Stimulated activated naive CD8-positive, alpha-beta T cell treated with anti-CD3 and anti-CD28 coated beads, Interleukin-15, Interleukin-2, amounts not matched to agents 100 ng/mL and 50 ng/mL, for 24 hours (primary cell): ENCODE results near the gene LPIN3.

Experiments used
- H3K27ac Mint-ChIP-seq: one replicate; pipeline ENCODE4 v1.8.0; 2021; ENCODE audit warnings: mild to moderate bottlenecking, mixed read lengths
- H3K27me3 Mint-ChIP-seq: one replicate; pipeline ENCODE4 v1.8.0; 2021; ENCODE audit warnings: mixed read lengths
- H3K36me3 Mint-ChIP-seq: one replicate; pipeline ENCODE4 v1.8.0; 2021; ENCODE audit warnings: low read depth, mixed read lengths
- H3K4me1 Mint-ChIP-seq: one replicate; pipeline ENCODE4 v1.8.0; 2021; ENCODE audit warnings: low read depth, mixed read lengths
- H3K4me3 Mint-ChIP-seq: one replicate; pipeline ENCODE4 v1.8.0; 2021; ENCODE audit warnings: mild to moderate bottlenecking, mixed read lengths
- H3K9me3 Mint-ChIP-seq: one replicate; pipeline ENCODE4 v1.8.0; 2021; ENCODE audit warnings: mixed read lengths

Gene LPIN3

DNA sequence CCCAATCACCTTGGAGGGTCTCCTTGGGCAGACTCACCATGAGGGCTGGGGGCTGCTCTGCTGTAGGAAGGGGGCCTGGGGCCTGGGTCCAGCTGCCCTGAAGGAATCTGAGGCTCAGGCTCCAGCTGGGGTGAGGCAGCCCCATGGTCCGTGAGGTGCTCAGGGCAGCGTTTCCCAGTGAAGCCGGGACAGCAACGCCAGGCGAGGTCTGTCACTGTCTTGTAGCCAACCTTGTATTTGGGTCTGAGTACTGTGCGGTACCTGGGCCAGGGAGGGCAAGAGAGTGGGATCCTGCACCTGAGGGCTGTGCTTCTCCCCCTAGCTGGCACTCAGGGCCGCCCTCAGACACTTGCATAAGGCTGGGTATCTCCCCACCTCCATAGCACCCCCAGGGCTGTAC lies 23.0 kb downstream of the LPIN3 start:
- Mint-ChIP-seq H3K4me3 (no peak overlapping the region), H3K27me3 (peaks cover 27% of the 10 kb centered on the region), H3K9me3 (no peaks in the 10 kb centered on the region), H3K36me3 (no peaks in the 10 kb centered on the region), H3K4me1 (peaks cover 7% of the 10 kb centered on the region), H3K27ac (no peak overlapping the region)

GRCh38 chr20:41364236-41364855 lies 23.7 kb downstream of the LPIN3 start:
- Mint-ChIP-seq H3K36me3 (no peaks in the 10 kb centered on the region), H3K9me3 (no peaks in the 10 kb centered on the region), H3K4me1 (peaks cover 7% of the 10 kb centered on the region), H3K4me3 (no peak overlapping the region), H3K27ac (no peak overlapping the region), H3K27me3 (peaks cover 32% of the 10 kb centered on the region)

DNA sequence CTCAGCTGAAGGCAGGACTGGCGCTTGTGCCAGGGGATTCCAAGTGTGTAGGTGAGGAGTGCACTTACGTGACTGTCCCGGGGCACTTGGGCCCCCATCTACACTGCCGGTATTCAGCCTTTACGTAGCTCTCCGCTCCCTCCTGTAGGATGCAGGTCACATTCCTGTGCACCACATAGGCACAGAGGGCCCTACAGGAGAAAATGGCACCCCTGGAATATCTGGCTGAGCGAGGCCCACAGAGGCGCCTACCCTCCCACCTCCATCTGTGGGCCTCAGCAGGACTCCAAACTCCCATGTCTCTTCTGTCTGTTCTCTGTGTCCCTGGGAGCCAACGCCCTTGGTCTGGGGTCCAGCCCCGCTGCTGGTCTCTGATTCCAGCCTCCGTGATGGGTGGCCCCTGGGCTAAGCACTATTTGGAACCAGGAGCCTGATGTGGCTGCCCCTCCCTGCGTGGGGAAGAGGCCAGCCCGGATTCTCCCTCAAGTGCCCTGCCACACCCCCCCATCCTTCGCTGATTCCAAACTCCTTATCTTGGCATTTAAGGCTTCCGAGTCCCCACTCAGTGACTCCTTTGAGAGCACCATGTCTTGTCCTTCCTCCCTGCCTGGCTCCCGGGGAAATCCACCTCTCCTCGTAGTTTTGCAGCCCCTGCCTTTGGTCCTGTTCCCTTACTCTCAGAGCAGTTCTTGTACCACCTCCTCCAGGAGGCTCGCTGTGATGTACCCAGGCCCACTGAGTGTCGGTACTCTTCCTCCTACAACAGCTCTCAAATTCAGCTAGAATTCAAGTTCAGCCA lies 24.5 kb downstream of the LPIN3 start:
- no peaks in the 10 kb centered on the region for H3K36me3 Mint-ChIP-seq

GRCh38 chr20:41365777-41366545 lies 25.3 kb downstream of the LPIN3 start:
- Mint-ChIP-seq H3K36me3 (no peaks in the 10 kb centered on the region), H3K4me1 (peaks cover 7% of the 10 kb centered on the region), H3K27me3 (peaks cover 40% of the 10 kb centered on the region), H3K27ac (no peak overlapping the region), H3K4me3 (no peak overlapping the region), H3K9me3 (peaks cover under 1% of the 10 kb centered on the region)

More for the DNA sequence above, 24.5 kb downstream of the LPIN3 start:
- H3K27ac Mint-ChIP-seq = no peak overlapping the region
- H3K4me1 Mint-ChIP-seq = peaks cover 7% of the 10 kb centered on the region
- H3K27me3 Mint-ChIP-seq = peaks cover 40% of the 10 kb centered on the region
- H3K4me3 Mint-ChIP-seq = no peak overlapping the region
- H3K9me3 Mint-ChIP-seq = no peaks in the 10 kb centered on the region

DNA sequence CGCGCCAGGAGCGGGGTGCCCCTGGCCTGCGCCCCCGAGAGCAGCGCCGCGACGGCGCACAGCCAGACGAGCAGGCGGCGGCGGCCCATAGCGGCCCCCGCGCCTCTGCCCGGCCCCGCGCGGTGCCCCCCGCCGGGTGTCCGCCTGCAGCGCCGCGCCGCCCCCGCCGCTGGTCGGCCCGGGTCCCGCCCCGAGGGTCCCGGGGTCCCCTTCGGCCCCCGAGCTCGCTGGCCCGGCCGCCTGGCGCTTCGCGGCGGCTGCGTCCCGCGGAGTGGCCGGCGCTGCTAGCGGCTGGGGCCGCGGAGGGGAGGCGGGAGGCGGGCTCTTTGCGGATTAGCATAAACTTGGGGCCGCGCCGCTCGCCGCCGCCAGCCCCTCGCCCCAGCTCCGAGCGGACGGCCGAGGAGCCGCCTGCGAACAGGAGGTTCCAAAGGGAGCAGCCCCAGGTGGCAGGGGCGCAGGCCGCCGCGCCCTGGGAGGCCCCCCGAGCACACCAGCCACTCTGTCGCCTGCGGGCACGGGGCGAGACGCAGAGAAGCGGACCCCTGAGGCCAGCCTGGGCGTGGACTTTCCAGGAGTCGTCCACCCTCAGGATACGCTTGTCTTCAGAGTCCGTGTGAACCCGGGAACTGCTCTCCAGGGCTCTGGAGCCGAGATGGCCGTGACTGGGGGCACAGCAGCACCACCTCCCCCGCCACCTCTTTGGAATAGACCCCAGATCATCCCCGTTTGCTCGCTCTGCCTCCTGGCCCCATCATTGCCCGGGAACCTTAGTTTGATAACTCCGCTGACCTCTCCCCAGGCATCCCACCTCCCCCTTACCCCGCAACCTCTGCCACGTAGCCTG lies 26.1 kb downstream of the LPIN3 start, which contains the start of gene EMILIN3:
Gene EMILIN3, minus strand, starts transcription at position 273 of the 847 bp plus-strand sequence. Its CDS starts 184 bp downstream, at position 89.
- Mint-ChIP-seq H3K36me3 (no peaks in the 10 kb centered on the region), H3K9me3 (peaks cover 5% of the 10 kb centered on the region), H3K4me1 (peaks cover 7% of the 10 kb centered on the region), H3K27me3 (peaks cover 46% of the 10 kb centered on the region), H3K27ac (no peak within 1 kb of the TSS), H3K4me3 (peak within 1 kb of the TSS; percentile 54)

- Mint-ChIP-seq H3K36me3 (no peaks in the 10 kb centered on the region), H3K4me3 (peak overlapping the region; percentile 54), H3K9me3 (peaks cover 5% of the 10 kb centered on the region), H3K4me1 (peaks cover 7% of the 10 kb centered on the region), H3K27ac (no peak overlapping the region), H3K27me3 (peaks cover 46% of the 10 kb centered on the region)
These were observed 26.7 kb downstream of the LPIN3 start for GRCh38 chr20:41367393-41367695.

DNA sequence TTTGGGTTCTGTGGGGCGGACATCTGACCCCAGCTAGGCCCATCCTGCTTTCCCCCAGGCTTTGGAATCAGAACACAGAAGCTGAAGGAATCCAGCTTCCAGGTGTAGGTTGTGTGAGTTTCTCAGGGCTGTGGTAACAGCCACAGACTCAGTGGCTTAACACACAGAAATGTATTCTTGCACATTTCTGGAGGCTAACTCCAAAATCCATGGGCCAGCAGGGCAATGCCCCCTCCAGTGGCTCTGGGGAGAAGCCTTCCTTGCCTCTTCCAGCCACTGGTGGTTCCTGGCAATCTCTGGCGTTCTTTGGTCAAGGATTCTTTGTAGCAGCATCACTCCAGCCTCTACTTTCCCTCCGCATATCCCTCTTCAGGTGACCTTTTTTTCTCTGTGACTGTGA lies 27.3 kb downstream of the LPIN3 start:
- peaks cover 50% of the 10 kb centered on the region for H3K27me3 Mint-ChIP-seq
- H3K4me3 Mint-ChIP-seq = no peak overlapping the region
- H3K9me3 Mint-ChIP-seq = peaks cover 5% of the 10 kb centered on the region
- no peaks in the 10 kb centered on the region for H3K36me3 Mint-ChIP-seq
- H3K27ac Mint-ChIP-seq = no peak overlapping the region
- H3K4me1 Mint-ChIP-seq = peaks cover 7% of the 10 kb centered on the region

- H3K27ac Mint-ChIP-seq = no peak overlapping the region
These were observed 29.1 kb downstream of the LPIN3 start for GRCh38 chr20:41369673-41370072.

DNA sequence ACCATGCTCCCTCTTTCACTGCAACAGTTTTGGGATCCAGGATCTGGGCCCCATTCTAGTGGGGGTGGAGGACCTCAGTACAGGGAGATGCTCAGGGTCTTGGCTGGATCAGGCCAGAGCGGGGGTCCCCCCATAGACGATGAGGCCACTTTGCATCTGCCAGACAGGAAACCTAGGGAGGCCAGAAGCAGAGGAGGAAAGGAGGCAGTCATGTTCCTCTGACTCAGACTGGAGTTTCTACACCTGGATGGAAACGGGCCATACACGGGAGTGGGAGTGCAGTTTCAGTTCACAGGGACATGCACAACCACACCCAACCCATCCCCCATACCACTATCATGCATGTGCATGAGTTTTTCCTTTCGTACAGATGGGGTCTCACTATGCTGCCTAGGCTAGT lies 29.6 kb downstream of the LPIN3 start:
- H3K9me3 Mint-ChIP-seq = peaks cover 5% of the 10 kb centered on the region
- peaks cover 7% of the 10 kb centered on the region for H3K4me1 Mint-ChIP-seq
- H3K36me3 Mint-ChIP-seq = no peaks in the 10 kb centered on the region
- no peak overlapping the region for H3K4me3 Mint-ChIP-seq
- no peak overlapping the region for H3K27ac Mint-ChIP-seq
- H3K27me3 Mint-ChIP-seq = peaks cover 53% of the 10 kb centered on the region

More at GRCh38 chr20:41369673-41370072, 29.1 kb downstream of the LPIN3 start:
- no peak overlapping the region for H3K4me3 Mint-ChIP-seq
- peaks cover 7% of the 10 kb centered on the region for H3K4me1 Mint-ChIP-seq
- peaks cover 5% of the 10 kb centered on the region for H3K9me3 Mint-ChIP-seq
- H3K27me3 Mint-ChIP-seq = peaks cover 58% of the 10 kb centered on the region
- no peaks in the 10 kb centered on the region for H3K36me3 Mint-ChIP-seq

DNA sequence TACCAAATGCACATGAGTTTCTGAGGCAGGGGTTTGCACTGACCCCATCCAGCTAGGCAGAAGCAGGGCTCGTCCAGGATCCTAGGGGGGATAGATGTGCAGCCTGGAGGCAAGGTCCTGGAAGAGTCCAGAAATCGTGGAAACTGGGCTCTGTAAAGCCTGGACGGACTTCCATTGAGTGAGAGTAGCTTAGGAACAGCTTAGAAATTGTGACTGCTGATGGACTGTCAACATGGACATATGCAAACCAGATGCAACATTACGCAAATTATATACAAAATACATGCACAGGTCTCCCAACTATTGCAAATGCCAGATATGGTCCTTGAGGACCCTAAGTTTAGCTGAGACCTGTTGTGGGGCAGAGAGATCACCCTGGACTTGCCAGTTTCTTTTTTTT lies 30.8 kb downstream of the LPIN3 start:
- peaks cover 56% of the 10 kb centered on the region for H3K27me3 Mint-ChIP-seq
- H3K4me1 Mint-ChIP-seq = peaks cover 7% of the 10 kb centered on the region
- no peak overlapping the region for H3K27ac Mint-ChIP-seq
- no peak overlapping the region for H3K4me3 Mint-ChIP-seq
- H3K36me3 Mint-ChIP-seq = no peaks in the 10 kb centered on the region
- peaks cover 5% of the 10 kb centered on the region for H3K9me3 Mint-ChIP-seq

GRCh38 chr20:41373251-41373783 lies 32.7 kb downstream of the LPIN3 start:
- H3K27me3 Mint-ChIP-seq = peaks cover 56% of the 10 kb centered on the region
- no peaks in the 10 kb centered on the region for H3K36me3 Mint-ChIP-seq
- H3K27ac Mint-ChIP-seq = no peak overlapping the region
- H3K4me3 Mint-ChIP-seq = no peak overlapping the region
- peaks cover 5% of the 10 kb centered on the region for H3K9me3 Mint-ChIP-seq
- no peaks in the 10 kb centered on the region for H3K4me1 Mint-ChIP-seq

DNA sequence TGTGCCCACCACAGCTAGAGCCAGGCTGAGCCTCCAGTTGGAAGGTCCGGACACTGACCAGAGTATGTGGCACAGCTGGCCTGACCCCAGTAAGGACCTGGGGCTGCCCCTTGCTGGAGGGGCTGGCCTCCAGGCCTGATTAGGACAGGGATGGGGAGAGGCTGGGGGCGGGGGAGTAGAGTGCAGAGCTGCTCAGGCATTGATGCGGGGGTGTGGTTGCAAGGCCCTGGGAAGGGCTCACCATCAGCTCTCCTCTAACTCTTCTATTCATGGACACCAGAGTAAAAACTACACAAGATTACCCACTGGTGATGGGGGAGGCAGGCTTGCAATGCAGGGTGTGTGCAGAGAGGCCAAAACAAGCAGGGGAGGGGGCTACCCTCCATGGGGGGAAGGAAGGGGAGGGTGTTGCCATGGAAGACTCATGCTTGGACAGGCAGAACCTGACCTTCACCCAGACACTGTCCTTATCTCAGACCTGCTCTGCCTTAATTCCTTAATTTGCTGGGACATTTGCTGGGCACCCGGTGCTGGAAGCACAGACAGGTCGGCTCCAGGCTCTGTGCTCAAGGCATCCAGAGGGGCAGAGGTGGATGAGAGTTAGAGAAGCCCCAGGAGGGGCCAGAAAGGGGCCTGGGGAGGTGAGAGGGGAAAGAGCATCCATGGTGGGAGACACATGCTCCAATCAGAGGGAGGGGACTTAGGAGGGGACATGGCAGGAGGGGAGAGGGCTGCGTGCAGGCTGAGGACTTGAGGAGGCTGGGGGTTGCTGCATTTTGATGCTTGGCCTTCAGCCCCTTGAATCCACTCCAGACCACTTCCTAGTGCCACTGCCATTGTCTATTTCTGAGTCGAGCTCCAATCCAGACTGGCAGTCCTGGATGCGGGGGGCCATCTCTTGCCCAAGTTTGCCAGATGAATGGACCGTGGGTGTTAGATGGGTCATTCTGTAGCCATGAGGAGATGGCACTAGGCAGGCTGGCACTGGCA lies 33.6 kb downstream of the LPIN3 start:
- Mint-ChIP-seq H3K9me3 (peaks cover 5% of the 10 kb centered on the region), H3K36me3 (no peaks in the 10 kb centered on the region), H3K27me3 (peaks cover 52% of the 10 kb centered on the region), H3K4me1 (no peaks in the 10 kb centered on the region), H3K27ac (no peak overlapping the region), H3K4me3 (no peak overlapping the region)

DNA sequence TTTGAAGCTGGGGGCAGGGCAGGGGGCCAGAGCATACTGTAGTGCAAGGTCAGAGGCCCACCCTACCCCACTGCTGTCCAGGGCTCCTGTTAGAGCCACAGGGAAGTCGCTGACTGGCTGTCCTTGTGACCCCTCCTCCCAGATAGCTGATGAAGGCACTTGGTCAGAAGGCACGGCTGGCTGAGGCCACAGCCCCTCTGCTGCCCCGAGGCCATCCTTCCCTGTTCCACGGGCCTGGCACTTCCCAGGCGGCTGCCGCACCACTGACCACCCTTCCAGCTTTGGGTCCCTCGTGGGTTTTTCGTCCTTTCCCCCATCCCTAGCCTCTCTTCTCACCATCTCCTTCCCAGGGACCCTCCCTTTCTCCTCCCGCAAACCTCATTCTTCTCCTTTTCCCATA lies 35.2 kb downstream of the LPIN3 start:
- no peaks in the 10 kb centered on the region for H3K36me3 Mint-ChIP-seq
- no peak overlapping the region for H3K4me3 Mint-ChIP-seq
- peaks cover 54% of the 10 kb centered on the region for H3K27me3 Mint-ChIP-seq
- no peaks in the 10 kb centered on the region for H3K4me1 Mint-ChIP-seq
- no peak overlapping the region for H3K27ac Mint-ChIP-seq
- peaks cover 5% of the 10 kb centered on the region for H3K9me3 Mint-ChIP-seq
